ENCODE results near the gene ZFP36L2. TPM values are rescaled to one million over a fixed set of nuclear protein-coding genes. Genes with fewer than 3 reads are reported as not detected.

The ZFP36L2 gene
- total RNA-seq, 2 donors from 2014 or later = 43.2 to 47.3 TPM

- Histone ChIP-seq H3K27ac (no peak overlapping the region), H3K9me3 (no peaks in the 10 kb centered on the region), H3K4me3 (no peak overlapping the region), H3K27me3 (no peaks in the 10 kb centered on the region), H3K4me1 (peaks cover 0 to 10% of the 10 kb centered on the region in 2 donors), H3K36me3 (no peaks in the 10 kb centered on the region)
- no peak for TF ChIP-seq CTCF (IDR thresholded peaks at IDR 0.05)
- DNase-seq (ENCODE audit: low spot score) = no peak
Observed at GRCh38 chr2:43206602-43207001, 19.8 kb downstream of the ZFP36L2 start.

GRCh38 chr2:43203373-43203772, 23.0 kb downstream of the ZFP36L2 start:
- Histone ChIP-seq H3K4me3 (no peak overlapping the region), H3K36me3 (no peaks in the 10 kb centered on the region), H3K27me3 (no peaks in the 10 kb centered on the region), H3K27ac (no peak overlapping the region), H3K4me1 (no peaks in the 10 kb centered on the region), H3K9me3 (no peaks in the 10 kb centered on the region)
- no peak for DNase-seq (ENCODE audit: low spot score)
- TF ChIP-seq CTCF (IDR thresholded peaks at IDR 0.05) = no peak

GRCh38 chr2:43202289-43202688, 24.1 kb downstream of the ZFP36L2 start:
- Histone ChIP-seq H3K4me3 (no peak overlapping the region), H3K4me1 (no peaks in the 10 kb centered on the region), H3K36me3 (no peaks in the 10 kb centered on the region), H3K27me3 (no peaks in the 10 kb centered on the region), H3K27ac (no peak overlapping the region), H3K9me3 (no peaks in the 10 kb centered on the region)
- TF ChIP-seq CTCF (IDR thresholded peaks at IDR 0.05) = no peak
- DNase-seq (ENCODE audit: low spot score) = no peak

- no peaks in the 10 kb centered on the region for H3K36me3 ChIP-seq
- H3K4me3 ChIP-seq = no peak overlapping the region
- no peaks in the 10 kb centered on the region for H3K27me3 ChIP-seq
- H3K27ac ChIP-seq = no peak overlapping the region
- TF ChIP-seq CTCF (IDR thresholded peaks at IDR 0.05) = no peak
- H3K9me3 ChIP-seq = no peaks in the 10 kb centered on the region
- no peak for DNase-seq (ENCODE audit: low spot score)
- no peaks in the 10 kb centered on the region for H3K4me1 ChIP-seq
Observed at GRCh38 chr2:43201497-43201896, 24.9 kb downstream of the ZFP36L2 start.

- Histone ChIP-seq H3K4me1 (no peaks in the 10 kb centered on the region), H3K36me3 (no peaks in the 10 kb centered on the region), H3K27ac (no peak overlapping the region), H3K27me3 (no peaks in the 10 kb centered on the region), H3K4me3 (no peak overlapping the region), H3K9me3 (no peaks in the 10 kb centered on the region)
- TF ChIP-seq CTCF (IDR thresholded peaks at IDR 0.05) = no peak
- DNase-seq (ENCODE audit: low spot score) = no peak
Observed at GRCh38 chr2:43201016-43201415, 25.4 kb downstream of the ZFP36L2 start.

All from right atrium auricular region (tissue), 2 donors.